ENCODE data around the gene SH3TC1. TPM values are rescaled to one million over a fixed set of nuclear protein-coding genes. Genes with fewer than 3 reads are reported as not detected.

Gene SH3TC1
- total RNA-seq, 6 donors from 2014 or later, result 34.1 to 193 (median 81.4) TPM

DNA sequence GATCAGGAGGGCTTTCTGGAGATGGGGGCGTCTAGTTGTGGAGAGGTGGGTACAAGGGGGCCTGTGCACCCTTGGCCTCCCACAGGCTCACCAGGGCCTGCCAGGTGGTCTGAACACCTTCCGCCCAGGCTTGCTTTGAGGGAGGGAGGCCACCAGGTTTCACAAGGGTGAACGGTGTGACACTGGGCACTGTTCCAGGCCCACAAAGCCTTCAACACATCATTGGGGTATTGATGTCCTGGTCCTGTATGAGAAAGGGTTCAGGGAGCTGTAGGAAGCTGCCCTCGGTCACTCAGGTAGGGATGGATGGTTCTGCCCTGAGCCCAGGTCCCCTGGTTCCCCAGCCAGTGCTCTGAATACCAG is 76.4 kb downstream of the SH3TC1 start:
- Histone ChIP-seq H3K27ac (no peak overlapping the region), H3K4me3 (no peak overlapping the region), H3K36me3 (no peaks in the 10 kb centered on the region), H3K27me3 (no peaks in the 10 kb centered on the region), H3K9me3 (no peaks in the 10 kb centered on the region), H3K4me1 (peaks cover 23 to 54% (median 38%) of the 10 kb centered on the region in 4 donors)
- WGBS, 2 donors, result 58 to 71% methylated on average over 3 to 4 of the region's 4 CpGs
- TF ChIP-seq, protein P1, sequence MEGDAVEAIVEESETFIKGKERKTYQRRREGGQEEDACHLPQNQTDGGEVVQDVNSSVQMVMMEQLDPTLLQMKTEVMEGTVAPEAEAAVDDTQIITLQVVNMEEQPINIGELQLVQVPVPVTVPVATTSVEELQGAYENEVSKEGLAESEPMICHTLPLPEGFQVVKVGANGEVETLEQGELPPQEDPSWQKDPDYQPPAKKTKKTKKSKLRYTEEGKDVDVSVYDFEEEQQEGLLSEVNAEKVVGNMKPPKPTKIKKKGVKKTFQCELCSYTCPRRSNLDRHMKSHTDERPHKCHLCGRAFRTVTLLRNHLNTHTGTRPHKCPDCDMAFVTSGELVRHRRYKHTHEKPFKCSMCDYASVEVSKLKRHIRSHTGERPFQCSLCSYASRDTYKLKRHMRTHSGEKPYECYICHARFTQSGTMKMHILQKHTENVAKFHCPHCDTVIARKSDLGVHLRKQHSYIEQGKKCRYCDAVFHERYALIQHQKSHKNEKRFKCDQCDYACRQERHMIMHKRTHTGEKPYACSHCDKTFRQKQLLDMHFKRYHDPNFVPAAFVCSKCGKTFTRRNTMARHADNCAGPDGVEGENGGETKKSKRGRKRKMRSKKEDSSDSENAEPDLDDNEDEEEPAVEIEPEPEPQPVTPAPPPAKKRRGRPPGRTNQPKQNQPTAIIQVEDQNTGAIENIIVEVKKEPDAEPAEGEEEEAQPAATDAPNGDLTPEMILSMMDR (IDR thresholded peaks at IDR 0.05), result no peak
- TF ChIP-seq EP300 (IDR thresholded peaks at IDR 0.05) (no peak), POLR2AphosphoS5 (IDR thresholded peaks at IDR 0.05) (no peak), POLR2A (IDR thresholded peaks at IDR 0.05) (no peak)
- ATAC-seq (ENCODE audit: low FRiP score in 2 of 2) (no peak), DNase-seq (no peak)

DNA sequence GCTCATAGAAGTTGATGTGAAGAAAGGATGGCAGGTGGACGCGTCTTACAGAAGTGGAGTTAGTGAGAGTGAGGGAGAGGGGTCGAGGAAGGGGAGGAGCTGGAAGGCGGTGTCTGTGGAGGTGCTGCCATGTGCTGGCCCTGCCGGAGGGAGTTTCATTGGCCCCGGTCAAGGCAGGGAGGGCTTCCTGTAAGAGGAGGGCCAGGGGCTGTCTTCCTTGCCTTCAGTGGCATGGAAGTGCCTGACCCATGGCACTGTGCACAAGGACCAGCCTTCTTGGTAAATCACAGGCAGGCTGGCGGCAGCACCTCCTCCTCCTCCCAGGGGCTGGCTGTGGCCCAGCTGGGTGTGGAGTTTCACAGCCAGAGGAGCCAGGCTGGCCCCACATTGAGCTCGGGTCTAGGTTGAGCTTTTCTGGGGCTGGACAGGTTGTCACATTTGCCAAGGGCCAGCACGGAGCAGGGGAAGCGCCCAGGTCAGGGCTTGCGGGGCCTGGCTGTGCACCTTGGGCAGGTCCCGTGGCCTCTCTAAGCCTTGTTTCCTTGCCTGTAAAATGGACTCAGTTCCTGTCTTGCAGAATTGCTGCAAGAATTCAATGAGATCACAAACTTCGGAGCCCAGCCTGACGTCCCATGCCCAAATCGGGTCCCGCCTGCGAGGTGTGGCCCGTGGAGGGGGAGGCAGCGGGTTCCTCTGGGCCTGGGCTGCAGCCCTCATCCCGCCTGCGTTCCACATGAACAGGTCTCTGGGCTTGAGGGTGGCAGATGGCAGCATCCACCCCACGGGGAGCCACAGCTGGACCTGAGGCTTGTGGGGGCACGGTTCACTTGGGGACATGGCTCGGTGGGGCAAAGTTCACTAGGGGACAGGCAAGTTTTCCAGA is 77.5 kb downstream of the SH3TC1 start:
- H3K27me3 ChIP-seq, result no peaks in the 10 kb centered on the region
- DNase-seq (peak; percentile 40 to 83), ATAC-seq (ENCODE audit: low FRiP score in 2 of 2) (peak in 1 of 2 donors; percentile 22)
- H3K4me1 ChIP-seq, result peaks cover 20 to 49% (median 37%) of the 10 kb centered on the region in 4 donors
- no peak for TF ChIP-seq EP300 (IDR thresholded peaks at IDR 0.05)
- TF ChIP-seq, protein P1 (IDR thresholded peaks at IDR 0.05), result no peak
- TF ChIP-seq POLR2A (IDR thresholded peaks at IDR 0.05), result no peak
- no peak for TF ChIP-seq POLR2AphosphoS5 (IDR thresholded peaks at IDR 0.05)
- H3K27ac ChIP-seq, result no peak overlapping the region
- no peaks in the 10 kb centered on the region for H3K36me3 ChIP-seq
- H3K4me3 ChIP-seq, result no peak overlapping the region
- H3K9me3 ChIP-seq, result no peaks in the 10 kb centered on the region
- 69 to 70% methylated on average over 7 to 18 of the region's 24 CpGs for WGBS, 2 donors

DNA sequence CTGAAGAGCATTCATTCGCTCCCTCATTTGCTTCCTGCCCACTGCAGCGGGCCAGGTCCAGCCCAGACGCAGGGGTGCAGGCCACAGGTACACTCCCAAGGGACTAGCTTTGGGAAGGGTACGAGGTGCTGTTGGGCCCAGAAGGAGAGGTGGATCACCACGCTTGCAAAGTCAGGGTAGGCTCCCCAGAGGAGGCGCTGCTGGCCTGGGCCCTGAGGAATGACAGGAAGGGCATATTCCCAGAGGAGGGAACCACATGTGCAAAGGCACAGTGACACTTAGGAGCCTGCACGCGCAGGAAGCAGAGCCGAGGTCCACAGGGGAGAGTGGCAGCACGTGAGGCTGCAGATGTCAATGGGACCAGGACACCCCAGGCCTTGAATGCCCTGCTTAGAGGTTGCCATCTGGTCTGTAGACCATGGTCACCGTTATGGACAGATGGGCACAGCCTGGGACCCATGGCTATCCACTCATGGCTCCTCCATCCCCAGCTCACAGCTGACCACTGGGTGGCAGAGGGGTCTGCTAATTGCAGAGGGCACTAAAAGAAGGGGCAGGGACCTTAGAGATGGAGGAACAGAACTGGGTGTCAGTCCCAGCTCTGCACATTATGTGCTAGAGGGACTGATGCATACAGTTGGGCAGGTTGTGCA is 78.4 kb downstream of the SH3TC1 start:
- Histone ChIP-seq H3K27ac (no peak overlapping the region), H3K36me3 (no peaks in the 10 kb centered on the region), H3K4me3 (no peak overlapping the region), H3K9me3 (no peaks in the 10 kb centered on the region), H3K4me1 (peaks cover 19 to 42% (median 32%) of the 10 kb centered on the region in 4 donors), H3K27me3 (no peaks in the 10 kb centered on the region)
- ATAC-seq (ENCODE audit: low FRiP score in 2 of 2), result no peak
- TF ChIP-seq, protein P1 (IDR thresholded peaks at IDR 0.05), result no peak
- TF ChIP-seq EP300 (IDR thresholded peaks at IDR 0.05) (no peak), POLR2AphosphoS5 (IDR thresholded peaks at IDR 0.05) (no peak), POLR2A (IDR thresholded peaks at IDR 0.05) (no peak)
- DNase-seq, result no peak
- WGBS, 2 donors, result 90 to 97% methylated on average over 6 to 11 of the region's 11 CpGs

DNA sequence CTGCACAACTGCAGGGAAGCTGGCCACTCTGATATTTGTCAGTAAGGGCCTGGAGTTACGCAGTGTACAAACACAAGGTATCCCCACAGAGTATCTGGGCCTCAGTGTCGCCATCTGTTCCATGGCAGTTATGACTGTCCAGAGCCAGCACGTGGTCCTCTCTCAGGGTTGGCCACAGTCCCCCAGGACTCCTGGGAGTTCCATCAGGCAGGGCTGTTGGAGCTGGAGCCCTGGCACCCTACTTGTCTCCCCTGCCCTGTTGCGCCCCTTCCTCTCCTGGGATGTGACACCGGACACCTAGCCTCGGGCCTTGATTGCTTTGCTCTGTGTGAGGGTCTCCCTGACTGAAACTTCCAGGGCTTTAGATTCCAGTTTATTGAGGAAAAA is 78.9 kb downstream of the SH3TC1 start:
- DNase-seq (no peak), ATAC-seq (ENCODE audit: low FRiP score in 2 of 2) (no peak)
- H3K36me3 ChIP-seq, result no peaks in the 10 kb centered on the region
- TF ChIP-seq, protein P1 (IDR thresholded peaks at IDR 0.05), result no peak
- TF ChIP-seq POLR2AphosphoS5 (IDR thresholded peaks at IDR 0.05), result no peak
- TF ChIP-seq EP300 (IDR thresholded peaks at IDR 0.05), result no peak
- TF ChIP-seq POLR2A (IDR thresholded peaks at IDR 0.05), result no peak
- H3K27me3 ChIP-seq, result no peaks in the 10 kb centered on the region
- H3K4me3 ChIP-seq, result no peak overlapping the region
- H3K4me1 ChIP-seq, result peaks cover 14 to 37% (median 27%) of the 10 kb centered on the region in 4 donors
- H3K9me3 ChIP-seq, result no peaks in the 10 kb centered on the region
- 75 to 78% methylated on average over 2 to 6 of the region's 6 CpGs for WGBS, 2 donors
- H3K27ac ChIP-seq, result peak overlapping the region in 1 of 4 donors; percentile 17
